Left forelimb (tissue), 1 donor: Measurements from ENCODE around the gene CPXM2.

Source experiments
- DNase-seq: peaks from one replicate; pipeline ENCODE4 v3.0.0-alpha.2; 2018; ENCODE audit warnings: low spot score

The CPXM2 gene

GRCh38 chr10:123772645-123773508 is 118.7 kb downstream of the CPXM2 start:
- no peak for DNase-seq

- no peak for DNase-seq
These were observed 119.5 kb downstream of the CPXM2 start for GRCh38 chr10:123771877-123772644.

- no peak for DNase-seq
These were observed 122.0 kb downstream of the CPXM2 start for GRCh38 chr10:123769647-123770046.

GRCh38 chr10:123766761-123767160 is 124.8 kb downstream of the CPXM2 start:
- DNase-seq = no peak

- no peak for DNase-seq
These were observed 125.6 kb downstream of the CPXM2 start for GRCh38 chr10:123766012-123766411.

- no peak for DNase-seq
These were observed 129.9 kb downstream of the CPXM2 start for GRCh38 chr10:123761666-123762230.

- DNase-seq = no peak
These were observed 130.6 kb downstream of the CPXM2 start for GRCh38 chr10:123761038-123761428.

GRCh38 chr10:123760356-123761037 is 131.1 kb downstream of the CPXM2 start:
- no peak for DNase-seq

GRCh38 chr10:123759501-123760031 is 132.0 kb downstream of the CPXM2 start:
- DNase-seq = no peak

- DNase-seq = no peak
These were observed 132.6 kb downstream of the CPXM2 start for GRCh38 chr10:123759041-123759440.

- DNase-seq = no peak
These were observed 133.8 kb downstream of the CPXM2 start for GRCh38 chr10:123757853-123758252.

GRCh38 chr10:123755061-123755460 is 136.5 kb downstream of the CPXM2 start:
- DNase-seq = no peak

- DNase-seq = no peak
These were observed 137.5 kb downstream of the CPXM2 start for GRCh38 chr10:123754123-123754522.

GRCh38 chr10:123751342-123752134 is 140.1 kb downstream of the CPXM2 start:
- DNase-seq = no peak

GRCh38 chr10:123750901-123751300 is 140.7 kb downstream of the CPXM2 start:
- no peak for DNase-seq

- DNase-seq = no peak
These were observed 142.9 kb downstream of the CPXM2 start for GRCh38 chr10:123748711-123749110.

GRCh38 chr10:123747426-123747825 is 144.2 kb downstream of the CPXM2 start:
- DNase-seq = no peak

GRCh38 chr10:123746942-123747341 is 144.7 kb downstream of the CPXM2 start:
- no peak for DNase-seq

GRCh38 chr10:123746520-123746919 is 145.1 kb downstream of the CPXM2 start:
- DNase-seq = no peak

- DNase-seq = no peak
These were observed 145.5 kb downstream of the CPXM2 start for GRCh38 chr10:123746061-123746460.

- no peak for DNase-seq
These were observed 147.4 kb downstream of the CPXM2 start for GRCh38 chr10:123744224-123744536.
